Loucy (cell line): ENCODE data around the gene IGSF21.

Source experiments
- EZH2phosphoT487 ChIP-seq: fragments of 200-600 bp; IDR thresholded peaks from 2 replicates; pipeline ENCODE4 v1.6.1; 2018; ENCODE audit warnings: antibody characterized with exemption, mild to moderate bottlenecking, moderate library complexity, borderline replicate concordance
- TF ChIP-seq, protein P1 (sequence below): fragments of 200-600 bp; sonication (generic); conservative IDR thresholded peaks from 2 replicates; pipeline ENCODE4 v1.5.1; 2014; ENCODE audit warnings: mild to moderate bottlenecking, antibody characterized with exemption, low read length

DNA sequence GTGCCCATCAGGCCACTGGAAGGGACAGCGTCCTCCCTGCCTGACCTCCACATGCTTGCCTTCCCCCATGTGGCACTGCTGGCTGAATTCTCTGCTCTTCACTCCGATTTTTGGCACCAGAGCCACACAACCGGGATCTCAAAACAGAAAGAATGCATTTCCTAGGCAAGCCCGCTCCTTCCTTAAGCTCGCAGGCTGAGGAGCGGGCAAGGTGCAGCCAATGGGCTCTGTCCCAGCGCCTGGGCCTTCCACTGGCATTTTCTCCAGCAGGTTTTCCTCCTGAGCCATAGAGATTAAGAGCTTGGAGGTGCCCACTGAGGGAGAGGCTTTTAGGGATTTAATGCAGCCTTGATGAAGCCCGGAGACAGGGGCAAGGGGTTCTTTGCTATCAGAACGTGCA is 158.0 kb downstream of the IGSF21 start:
- TF ChIP-seq, protein P1, sequence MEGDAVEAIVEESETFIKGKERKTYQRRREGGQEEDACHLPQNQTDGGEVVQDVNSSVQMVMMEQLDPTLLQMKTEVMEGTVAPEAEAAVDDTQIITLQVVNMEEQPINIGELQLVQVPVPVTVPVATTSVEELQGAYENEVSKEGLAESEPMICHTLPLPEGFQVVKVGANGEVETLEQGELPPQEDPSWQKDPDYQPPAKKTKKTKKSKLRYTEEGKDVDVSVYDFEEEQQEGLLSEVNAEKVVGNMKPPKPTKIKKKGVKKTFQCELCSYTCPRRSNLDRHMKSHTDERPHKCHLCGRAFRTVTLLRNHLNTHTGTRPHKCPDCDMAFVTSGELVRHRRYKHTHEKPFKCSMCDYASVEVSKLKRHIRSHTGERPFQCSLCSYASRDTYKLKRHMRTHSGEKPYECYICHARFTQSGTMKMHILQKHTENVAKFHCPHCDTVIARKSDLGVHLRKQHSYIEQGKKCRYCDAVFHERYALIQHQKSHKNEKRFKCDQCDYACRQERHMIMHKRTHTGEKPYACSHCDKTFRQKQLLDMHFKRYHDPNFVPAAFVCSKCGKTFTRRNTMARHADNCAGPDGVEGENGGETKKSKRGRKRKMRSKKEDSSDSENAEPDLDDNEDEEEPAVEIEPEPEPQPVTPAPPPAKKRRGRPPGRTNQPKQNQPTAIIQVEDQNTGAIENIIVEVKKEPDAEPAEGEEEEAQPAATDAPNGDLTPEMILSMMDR, result no peak
- TF ChIP-seq EZH2phosphoT487, result no peak
